ENCODE data around the gene STAMBPL1.
"Not testable (repeated sequence)": the region's sequence is repeated elsewhere in the genome, so short reads cannot be mapped to it uniquely, and the experiment has no call there.

The STAMBPL1 gene

DNA sequence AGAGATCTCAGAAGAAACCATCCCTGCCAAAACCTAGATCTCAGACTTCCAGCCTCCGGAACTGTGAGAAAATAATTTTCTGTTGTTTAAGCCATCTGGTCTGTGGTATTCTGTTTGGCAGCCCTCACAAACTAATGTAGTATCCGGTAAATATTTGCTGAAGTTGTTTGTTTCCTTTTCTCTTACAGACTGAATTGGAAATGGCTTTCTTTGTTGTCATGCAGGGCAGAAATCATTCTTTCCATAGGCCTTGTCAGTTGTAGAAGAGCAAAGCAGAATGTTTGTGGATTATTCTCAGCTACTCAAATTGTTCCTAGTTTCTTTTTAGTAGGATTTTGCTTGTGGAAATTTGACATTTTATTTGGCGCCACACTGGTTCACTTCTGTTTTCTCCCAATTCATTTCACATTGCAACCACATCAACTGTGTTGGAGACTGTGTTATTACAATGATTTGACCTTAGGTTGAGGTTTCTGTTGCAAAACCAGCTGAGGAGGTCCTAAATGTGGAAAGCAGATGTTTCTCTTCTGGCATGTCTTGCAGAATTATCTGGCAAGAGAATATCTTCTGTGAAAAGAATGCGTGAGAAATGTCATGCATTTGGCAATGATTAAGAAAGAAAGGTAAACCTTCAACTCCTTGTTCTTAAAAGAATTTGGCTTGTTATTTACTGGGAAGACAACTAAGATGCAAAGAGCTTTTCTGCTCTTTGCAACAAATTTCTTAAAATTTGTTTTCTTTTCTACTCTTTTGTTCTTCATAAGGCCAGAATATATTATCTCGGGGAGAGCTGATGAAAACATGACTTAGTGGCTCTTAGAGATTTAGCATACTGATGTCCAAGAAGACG is 46.7 kb downstream of the STAMBPL1 start:
- peaks cover 7 to 35% (median 18%) of the 10 kb centered on the region in 4 experiments for H3K36me3 ChIP-seq (ENCODE audit: control insufficient read depth in 4 of 4, insufficient read depth in 4 of 4, low read length in 3 of 4)
- H3K4me1 ChIP-seq (ENCODE audit: control extremely low read depth in 1 of 4, control insufficient read depth in 4 of 4, insufficient read depth in 4 of 4, low read length in 3 of 4), result peaks cover 0 to 3% (median 0%) of the 10 kb centered on the region in 4 experiments
- no peak overlapping the region for H3K4me3 ChIP-seq (ENCODE audit: control insufficient read depth in 1 of 7, extremely low read depth in 1 of 7, insufficient read depth in 4 of 7, low read depth in 2 of 7, low read length in 6 of 7)
- H3K27me3 ChIP-seq (replicated peaks in 2 of 5; ENCODE audit: control insufficient read depth in 4 of 5, insufficient read depth in 5 of 5, low read length in 4 of 5), result no peaks in the 10 kb centered on the region
- WGBS (ENCODE audit: insufficient coverage), result 93% methylated on average over 3 of the region's 6 CpGs
- no peak overlapping the region for H3K27ac ChIP-seq (ENCODE audit: insufficient read depth in 1 of 2, low read depth in 1 of 2, low read length in 2 of 2, poor library complexity in 1 of 2, severe bottlenecking in 2 of 2)
- DNase-seq, result no peak
- H3K9me3 ChIP-seq (ENCODE audit: control extremely low read depth in 1 of 5, control insufficient read depth in 4 of 5, insufficient read depth in 2 of 5, low read depth in 1 of 5, low read length in 4 of 5), result no peaks in the 10 kb centered on the region
- ChIA-PET CTCF (interaction anchor here (1.2 kb wide), 1 partner anchor 313 kb away, joined by 3 read pairs; no protein-coding TSS in a partner anchor), POLR2A (no interaction called here)

DNA sequence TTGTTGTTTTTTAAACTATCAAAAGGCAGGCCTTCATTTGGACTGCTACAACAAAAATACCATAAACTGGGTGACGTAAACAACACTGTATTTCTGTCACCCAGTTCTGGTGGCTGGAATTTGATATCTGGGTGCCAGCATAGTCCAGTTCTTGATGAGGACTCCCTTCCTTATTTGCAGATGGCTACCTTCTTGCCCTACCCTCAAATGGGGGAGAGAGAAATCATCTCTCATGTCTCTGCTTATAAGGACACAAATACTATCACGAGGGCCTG is 47.3 kb downstream of the STAMBPL1 start:
- WGBS (ENCODE audit: insufficient coverage), result 100% methylated on average over 2 of the region's 2 CpGs
- H3K27me3 ChIP-seq (replicated peaks in 2 of 5; ENCODE audit: control insufficient read depth in 4 of 5, insufficient read depth in 5 of 5, low read length in 4 of 5), result no peaks in the 10 kb centered on the region
- DNase-seq, result no peak
- no peak overlapping the region for H3K27ac ChIP-seq (ENCODE audit: insufficient read depth in 1 of 2, low read depth in 1 of 2, low read length in 2 of 2, poor library complexity in 1 of 2, severe bottlenecking in 2 of 2)
- POLR2A ChIA-PET, result no interaction called here
- CTCF ChIA-PET, result interaction anchor here (1.2 kb wide), 1 partner anchor 312 kb away, joined by 3 read pairs; no protein-coding TSS in a partner anchor
- peaks cover 7 to 33% (median 16%) of the 10 kb centered on the region in 4 experiments for H3K36me3 ChIP-seq (ENCODE audit: control insufficient read depth in 4 of 4, insufficient read depth in 4 of 4, low read length in 3 of 4)
- peaks cover 0 to 3% (median 0%) of the 10 kb centered on the region in 4 experiments for H3K4me1 ChIP-seq (ENCODE audit: control extremely low read depth in 1 of 4, control insufficient read depth in 4 of 4, insufficient read depth in 4 of 4, low read length in 3 of 4)
- H3K9me3 ChIP-seq (ENCODE audit: control extremely low read depth in 1 of 5, control insufficient read depth in 4 of 5, insufficient read depth in 2 of 5, low read depth in 1 of 5, low read length in 4 of 5), result no peaks in the 10 kb centered on the region
- no peak overlapping the region for H3K4me3 ChIP-seq (ENCODE audit: control insufficient read depth in 1 of 7, extremely low read depth in 1 of 7, insufficient read depth in 4 of 7, low read depth in 2 of 7, low read length in 6 of 7)

DNA sequence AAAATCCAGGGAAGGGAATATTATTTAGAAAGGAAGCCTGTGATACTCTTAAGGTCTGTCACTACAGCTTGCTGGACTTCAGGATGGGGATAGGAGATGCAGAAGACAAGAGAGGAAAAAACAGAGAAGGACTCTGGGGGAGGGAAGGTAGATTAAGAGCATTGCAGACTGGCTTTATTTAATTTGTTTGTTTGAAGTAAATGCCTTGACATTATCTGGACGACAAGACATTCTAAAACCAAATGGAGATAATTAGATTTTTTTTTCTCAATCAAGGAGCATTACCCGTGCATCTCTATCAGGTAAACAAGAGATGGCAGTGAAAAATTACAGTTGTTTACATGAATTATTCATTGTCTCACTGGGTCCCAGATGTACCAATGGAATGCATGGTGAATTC is 48.2 kb downstream of the STAMBPL1 start:
- Histone ChIP-seq H3K27me3 (replicated peaks in 2 of 5; ENCODE audit: control insufficient read depth in 4 of 5, insufficient read depth in 5 of 5, low read length in 4 of 5) (no peaks in the 10 kb centered on the region), H3K4me1 (ENCODE audit: control extremely low read depth in 1 of 4, control insufficient read depth in 4 of 4, insufficient read depth in 4 of 4, low read length in 3 of 4) (peaks cover 0 to 3% (median 0%) of the 10 kb centered on the region in 4 experiments), H3K9me3 (ENCODE audit: control extremely low read depth in 1 of 5, control insufficient read depth in 4 of 5, insufficient read depth in 2 of 5, low read depth in 1 of 5, low read length in 4 of 5) (no peaks in the 10 kb centered on the region), H3K36me3 (ENCODE audit: control insufficient read depth in 4 of 4, insufficient read depth in 4 of 4, low read length in 3 of 4) (peaks cover 7 to 30% (median 13%) of the 10 kb centered on the region in 4 experiments), H3K4me3 (ENCODE audit: control insufficient read depth in 1 of 7, extremely low read depth in 1 of 7, insufficient read depth in 4 of 7, low read depth in 2 of 7, low read length in 6 of 7) (no peak overlapping the region), H3K27ac (ENCODE audit: insufficient read depth in 1 of 2, low read depth in 1 of 2, low read length in 2 of 2, poor library complexity in 1 of 2, severe bottlenecking in 2 of 2) (no peak overlapping the region)
- 100% methylated on average over 1 of the region's 2 CpGs for WGBS (ENCODE audit: insufficient coverage)
- DNase-seq, result no peak
- ChIA-PET CTCF (interaction anchor here (1.0 to 7.9 kb wide), 3 partner anchors 68 to 311 kb away, joined by 3 to 137 read pairs (median 3); no protein-coding TSS in a partner anchor), POLR2A (no interaction called here)

DNA sequence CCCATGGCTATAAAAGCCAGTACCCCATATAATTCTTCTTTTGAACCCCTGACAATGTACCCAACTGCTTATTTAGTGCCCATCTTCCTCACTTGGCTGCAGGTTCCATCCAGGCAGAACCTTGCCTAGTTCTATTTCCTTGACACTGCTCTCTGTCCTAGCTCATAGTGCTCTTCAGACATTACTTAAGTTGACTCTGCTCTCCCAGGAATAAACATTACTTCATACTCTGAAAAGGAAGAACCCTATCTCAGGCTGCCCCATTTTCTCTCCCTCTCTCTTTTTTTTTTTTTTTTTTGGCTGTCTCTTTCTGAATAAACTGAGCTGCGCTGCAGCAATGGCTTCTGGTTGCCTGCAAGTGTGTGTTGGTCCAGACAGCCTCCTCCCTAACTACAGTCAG is 51.5 kb downstream of the STAMBPL1 start:
- peaks cover 2 to 8% (median 3%) of the 10 kb centered on the region in 4 experiments for H3K4me1 ChIP-seq (ENCODE audit: control extremely low read depth in 1 of 4, control insufficient read depth in 4 of 4, insufficient read depth in 4 of 4, low read length in 3 of 4)
- no peak overlapping the region for H3K4me3 ChIP-seq (ENCODE audit: control insufficient read depth in 1 of 7, extremely low read depth in 1 of 7, insufficient read depth in 4 of 7, low read depth in 2 of 7, low read length in 6 of 7)
- ChIA-PET CTCF (interaction anchor here (1.0 to 7.9 kb wide), 13 partner anchors 7 to 368 kb away, joined by 3 to 137 read pairs (median 10); no protein-coding TSS in a partner anchor), POLR2A (interaction anchor here (0.7 kb wide), 1 partner anchor 96 kb away, joined by 4 read pairs; no protein-coding TSS in a partner anchor)
- H3K27ac ChIP-seq (ENCODE audit: insufficient read depth in 1 of 2, low read depth in 1 of 2, low read length in 2 of 2, poor library complexity in 1 of 2, severe bottlenecking in 2 of 2), result no peak overlapping the region
- no peak for DNase-seq
- WGBS (ENCODE audit: insufficient coverage), result no CpG with 5 or more reads among the region's 1 CpG
- H3K27me3 ChIP-seq (replicated peaks in 2 of 5; ENCODE audit: control insufficient read depth in 4 of 5, insufficient read depth in 5 of 5, low read length in 4 of 5), result no peaks in the 10 kb centered on the region
- H3K9me3 ChIP-seq (ENCODE audit: control extremely low read depth in 1 of 5, control insufficient read depth in 4 of 5, insufficient read depth in 2 of 5, low read depth in 1 of 5, low read length in 4 of 5), result no peaks in the 10 kb centered on the region
- H3K36me3 ChIP-seq (ENCODE audit: control insufficient read depth in 4 of 4, insufficient read depth in 4 of 4, low read length in 3 of 4), result peaks cover 1 to 11% (median 5%) of the 10 kb centered on the region in 4 experiments

DNA sequence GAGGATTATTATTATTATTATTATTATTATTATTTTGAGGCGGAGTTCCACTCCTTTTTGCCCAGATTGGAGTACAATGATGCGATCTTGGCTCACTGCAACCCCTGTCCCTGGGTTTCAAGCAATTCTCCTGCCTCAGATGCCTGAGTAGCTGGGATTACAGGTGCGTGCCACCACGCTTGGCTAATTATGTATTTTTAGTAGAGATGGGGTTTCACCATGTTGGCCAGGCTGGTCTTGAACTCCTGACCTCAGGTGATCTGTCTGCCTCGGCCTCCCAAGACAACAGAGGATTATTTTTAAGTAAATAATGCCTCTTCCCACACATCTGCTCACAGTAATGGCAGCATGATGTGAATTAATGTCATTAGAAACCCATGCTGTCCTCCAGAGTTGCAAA is 52.0 kb downstream of the STAMBPL1 start:
- H3K27ac ChIP-seq (ENCODE audit: insufficient read depth in 1 of 2, low read depth in 1 of 2, low read length in 2 of 2, poor library complexity in 1 of 2, severe bottlenecking in 2 of 2), result not testable (repeated sequence)
- WGBS (ENCODE audit: insufficient coverage), result 100% methylated on average over 1 of the region's 5 CpGs
- POLR2A ChIA-PET, result interaction anchor here (0.7 kb wide), 1 partner anchor 97 kb away, joined by 4 read pairs; no protein-coding TSS in a partner anchor

DNA sequence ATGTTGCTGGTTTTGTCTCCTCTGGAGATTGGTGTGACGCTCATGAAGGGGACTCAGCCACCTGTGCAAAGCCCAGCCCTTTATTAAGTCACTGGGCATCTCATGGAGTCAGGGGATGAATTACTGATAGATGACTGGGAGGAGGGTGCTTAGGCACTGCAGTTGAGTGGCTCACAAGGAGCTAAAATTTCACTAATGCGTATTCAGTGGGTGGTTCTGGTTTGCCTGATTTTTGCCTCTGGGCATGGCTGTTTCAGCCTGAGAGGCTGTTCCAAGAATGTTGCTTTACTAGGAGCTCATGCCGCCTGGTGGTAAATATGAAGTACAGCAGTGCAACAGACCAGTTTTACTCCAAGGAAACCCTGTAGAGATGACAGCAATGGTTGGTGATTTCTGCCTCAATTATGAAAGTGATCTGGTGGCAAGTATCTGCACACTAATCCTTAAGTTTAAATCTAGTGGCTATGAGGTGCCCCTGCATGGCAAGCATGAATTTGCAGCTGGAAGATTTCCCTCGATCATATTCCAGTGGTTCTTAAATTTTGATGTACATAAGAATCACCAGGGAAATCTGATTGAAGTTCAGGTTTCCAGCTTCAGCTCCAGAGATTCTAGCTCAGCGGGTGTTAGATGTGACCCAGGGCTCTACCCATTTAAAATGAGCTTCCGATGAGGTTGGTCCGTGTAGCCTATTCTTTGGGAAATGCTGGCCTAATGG is 52.7 kb downstream of the STAMBPL1 start:
- Histone ChIP-seq H3K9me3 (ENCODE audit: control extremely low read depth in 1 of 5, control insufficient read depth in 4 of 5, insufficient read depth in 2 of 5, low read depth in 1 of 5, low read length in 4 of 5) (no peaks in the 10 kb centered on the region), H3K27me3 (replicated peaks in 2 of 5; ENCODE audit: control insufficient read depth in 4 of 5, insufficient read depth in 5 of 5, low read length in 4 of 5) (no peaks in the 10 kb centered on the region), H3K4me3 (ENCODE audit: control insufficient read depth in 1 of 7, extremely low read depth in 1 of 7, insufficient read depth in 4 of 7, low read depth in 2 of 7, low read length in 6 of 7) (no peak overlapping the region), H3K4me1 (ENCODE audit: control extremely low read depth in 1 of 4, control insufficient read depth in 4 of 4, insufficient read depth in 4 of 4, low read length in 3 of 4) (peaks cover 0 to 8% (median 3%) of the 10 kb centered on the region in 4 experiments), H3K27ac (ENCODE audit: insufficient read depth in 1 of 2, low read depth in 1 of 2, low read length in 2 of 2, poor library complexity in 1 of 2, severe bottlenecking in 2 of 2) (no peak overlapping the region), H3K36me3 (ENCODE audit: control insufficient read depth in 4 of 4, insufficient read depth in 4 of 4, low read length in 3 of 4) (peaks cover 0 to 3% (median 1%) of the 10 kb centered on the region in 4 experiments)
- peak; percentile 47 to 76 (median 74) for DNase-seq
- 84% methylated on average over 6 of the region's 7 CpGs for WGBS (ENCODE audit: insufficient coverage)
- POLR2A ChIA-PET, result no interaction called here
- CTCF ChIA-PET, result interaction anchor here (0.6 to 7.9 kb wide), 45 partner anchors 8 to 369 kb away, joined by 3 to 137 read pairs (median 4); partner anchors contain the start of genes CH25H, FAS, RNLS and STAMBPL1

More for the DNA sequence above, 52.0 kb downstream of the STAMBPL1 start:
- H3K4me1 ChIP-seq (ENCODE audit: control extremely low read depth in 1 of 4, control insufficient read depth in 4 of 4, insufficient read depth in 4 of 4, low read length in 3 of 4); DNase-seq; H3K27me3 ChIP-seq (replicated peaks in 2 of 5; ENCODE audit: control insufficient read depth in 4 of 5, insufficient read depth in 5 of 5, low read length in 4 of 5); H3K4me3 ChIP-seq (ENCODE audit: control insufficient read depth in 1 of 7, extremely low read depth in 1 of 7, insufficient read depth in 4 of 7, low read depth in 2 of 7, low read length in 6 of 7); H3K9me3 ChIP-seq (ENCODE audit: control extremely low read depth in 1 of 5, control insufficient read depth in 4 of 5, insufficient read depth in 2 of 5, low read depth in 1 of 5, low read length in 4 of 5): not testable (repeated sequence)
- CTCF ChIA-PET, result interaction anchor here (1.0 to 7.9 kb wide), 32 partner anchors 8 to 369 kb away, joined by 3 to 137 read pairs (median 5); partner anchors contain the start of genes CH25H and FAS
- H3K36me3 ChIP-seq (ENCODE audit: control insufficient read depth in 4 of 4, insufficient read depth in 4 of 4, low read length in 3 of 4), result peaks cover 0 to 10% (median 3%) of the 10 kb centered on the region in 4 experiments

Data from common myeloid progenitor, CD34-positive (primary cell).